Kidney epithelial cell (primary cell): ENCODE results near the gene PES1. TPM values are rescaled to one million over a fixed set of nuclear protein-coding genes. Genes with fewer than 3 reads are reported as not detected.
A peak's percentile ranks its signal among the peaks of the same experiment; 100 is the strongest.

Experiments used
- DNase-seq: peaks from one replicate; pipeline ENCODE4 v3.0.0-alpha.2; 2010; ENCODE audit warnings: low read depth
- H3K27me3 ChIP-seq: 2 replicates; pipeline ENCODE4 v1.6.0; 2011; ENCODE audit warnings: low read length; ENCODE audit not compliant: control insufficient read depth, insufficient read depth
- H3K36me3 ChIP-seq: 2 replicates; pipeline ENCODE4 v1.5.1; 2011; ENCODE audit warnings: low read length; ENCODE audit not compliant: control insufficient read depth, insufficient read depth
- H3K4me3 ChIP-seq: 2 replicates; pipeline ENCODE4 v1.5.1; 2011; ENCODE audit warnings: low read depth, mild to moderate bottlenecking, control low read depth, low read length
- total RNA-seq: library from RNA; depleted of rRNA; stranded (reverse); fragments of >200 nt; gene quantifications from 2 replicates; pipeline ENCODE4 v1.2.3, GENCODE V29; 2015
- TF ChIP-seq, protein P1 (sequence below): IDR thresholded peaks from 2 replicates; pipeline ENCODE4 v1.5.1; 2011; ENCODE audit warnings: mild to moderate bottlenecking, moderate library complexity, low read length, control low read depth, inconsistent platforms; ENCODE audit not compliant: insufficient read depth, poor library complexity, severe bottlenecking

The PES1 gene
- total RNA-seq, 1 donor from 2014 or later: 93.9 TPM

- TF ChIP-seq, protein P1, sequence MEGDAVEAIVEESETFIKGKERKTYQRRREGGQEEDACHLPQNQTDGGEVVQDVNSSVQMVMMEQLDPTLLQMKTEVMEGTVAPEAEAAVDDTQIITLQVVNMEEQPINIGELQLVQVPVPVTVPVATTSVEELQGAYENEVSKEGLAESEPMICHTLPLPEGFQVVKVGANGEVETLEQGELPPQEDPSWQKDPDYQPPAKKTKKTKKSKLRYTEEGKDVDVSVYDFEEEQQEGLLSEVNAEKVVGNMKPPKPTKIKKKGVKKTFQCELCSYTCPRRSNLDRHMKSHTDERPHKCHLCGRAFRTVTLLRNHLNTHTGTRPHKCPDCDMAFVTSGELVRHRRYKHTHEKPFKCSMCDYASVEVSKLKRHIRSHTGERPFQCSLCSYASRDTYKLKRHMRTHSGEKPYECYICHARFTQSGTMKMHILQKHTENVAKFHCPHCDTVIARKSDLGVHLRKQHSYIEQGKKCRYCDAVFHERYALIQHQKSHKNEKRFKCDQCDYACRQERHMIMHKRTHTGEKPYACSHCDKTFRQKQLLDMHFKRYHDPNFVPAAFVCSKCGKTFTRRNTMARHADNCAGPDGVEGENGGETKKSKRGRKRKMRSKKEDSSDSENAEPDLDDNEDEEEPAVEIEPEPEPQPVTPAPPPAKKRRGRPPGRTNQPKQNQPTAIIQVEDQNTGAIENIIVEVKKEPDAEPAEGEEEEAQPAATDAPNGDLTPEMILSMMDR: no peak
- no peaks in the 10 kb centered on the region for H3K36me3 ChIP-seq
- DNase-seq: no peak
- H3K4me3 ChIP-seq: no peak overlapping the region
- no peaks in the 10 kb centered on the region for H3K27me3 ChIP-seq
Measured at GRCh38 chr22:30610299-30610698, 18.6 kb upstream of the PES1 start.

DNA sequence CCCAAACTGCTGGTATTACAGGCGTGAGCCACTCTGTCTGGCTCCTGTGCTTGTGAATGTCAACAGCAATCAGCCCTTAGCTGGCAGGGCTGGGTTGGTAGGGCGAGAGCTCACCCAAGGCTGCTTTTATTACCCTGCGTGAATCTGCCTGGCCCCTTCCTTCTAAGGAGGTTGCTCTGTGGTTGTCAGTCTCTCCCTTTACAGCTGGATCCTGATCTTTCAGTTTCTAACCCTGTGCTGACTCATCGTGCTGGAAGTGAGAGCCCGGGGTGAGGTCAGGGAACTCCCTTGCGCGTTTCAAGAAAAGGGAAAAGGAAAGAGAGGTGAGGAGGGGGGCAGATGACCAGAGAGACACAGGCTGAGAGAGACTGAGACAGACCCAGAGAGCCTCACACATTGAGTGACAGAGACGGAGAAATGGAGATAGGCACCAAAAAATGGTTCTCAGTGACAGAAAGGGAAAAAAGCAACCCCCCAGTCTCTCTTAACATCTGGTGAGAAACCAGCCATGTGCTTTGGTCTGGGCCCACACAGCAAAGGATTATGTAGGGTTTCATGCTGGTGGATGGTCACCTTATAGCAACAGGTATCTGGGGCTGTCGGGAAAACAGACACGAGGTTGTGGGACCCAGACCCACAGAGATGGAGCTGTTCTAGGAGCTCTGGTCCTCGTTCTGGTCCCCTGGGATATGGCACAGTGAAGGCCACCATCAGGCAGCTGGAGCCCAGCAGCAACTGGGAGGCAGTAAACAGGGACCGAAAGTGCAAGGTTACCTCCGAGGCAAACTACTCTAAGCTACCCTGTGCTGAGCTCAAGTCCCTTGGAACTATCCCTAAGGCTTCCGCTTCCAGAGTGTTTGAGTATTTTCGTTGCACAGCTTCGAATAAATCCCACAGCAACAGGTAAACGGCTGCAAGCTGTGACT is 17.8 kb upstream of the PES1 start:
- H3K27me3 ChIP-seq: no peaks in the 10 kb centered on the region
- TF ChIP-seq, protein P1: no peak
- DNase-seq: peak; percentile 81

DNA sequence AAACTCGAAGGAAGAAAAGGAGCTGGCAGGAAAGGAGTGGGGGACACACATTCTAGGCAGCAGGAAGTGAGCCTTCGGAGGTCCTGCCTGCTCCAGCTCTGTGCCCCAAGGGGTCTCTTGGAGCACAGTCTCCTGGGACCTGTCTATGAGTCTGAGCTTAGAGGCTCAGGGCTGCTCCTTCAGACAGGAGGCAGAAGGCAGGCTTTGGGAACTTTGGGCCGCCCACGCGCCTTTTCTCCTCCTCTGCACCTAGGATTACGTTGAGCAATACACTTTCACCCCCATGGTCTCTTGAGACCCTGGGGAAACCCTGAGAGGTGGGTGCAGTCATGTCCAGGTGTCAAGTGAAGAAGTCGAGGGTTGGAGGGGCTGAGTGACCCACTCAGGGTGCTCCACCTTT is 16.2 kb upstream of the PES1 start:
- TF ChIP-seq, protein P1: no peak
- no peaks in the 10 kb centered on the region for H3K27me3 ChIP-seq
- no peaks in the 10 kb centered on the region for H3K36me3 ChIP-seq
- H3K4me3 ChIP-seq: no peak overlapping the region
- no peak for DNase-seq

More for the DNA sequence above, 17.8 kb upstream of the PES1 start:
- H3K4me3 ChIP-seq: no peak overlapping the region
- H3K36me3 ChIP-seq: no peaks in the 10 kb centered on the region

- no peak for DNase-seq
- TF ChIP-seq, protein P1: no peak
- peak overlapping the region; percentile 28 for H3K4me3 ChIP-seq
Measured at GRCh38 chr22:30607300-30607930, 15.7 kb upstream of the PES1 start.

GRCh38 chr22:30606455-30607299 is 15.0 kb upstream of the PES1 start, which contains the start of gene TCN2:
Gene TCN2, plus strand, starts transcription at chr22:30607174. Its CDS starts 158 bp downstream, at chr22:30607332.
- Histone ChIP-seq H3K36me3 (no peaks in the 10 kb centered on the region), H3K4me3 (peak within 1 kb of the TSS; percentile 31), H3K27me3 (no peaks in the 10 kb centered on the region)
- DNase-seq: peak; percentile 87
- TF ChIP-seq, protein P1: no peak

More at GRCh38 chr22:30607300-30607930, 15.7 kb upstream of the PES1 start:
- H3K27me3 ChIP-seq: no peaks in the 10 kb centered on the region
- H3K36me3 ChIP-seq: no peaks in the 10 kb centered on the region
